ENCODE results near the gene CACNB2. TPM values are rescaled to one million over a fixed set of nuclear protein-coding genes. Genes with fewer than 3 reads are reported as not detected.

Gene CACNB2
- total RNA-seq, 1 donor from 2014 or later = 1.1 TPM

DNA sequence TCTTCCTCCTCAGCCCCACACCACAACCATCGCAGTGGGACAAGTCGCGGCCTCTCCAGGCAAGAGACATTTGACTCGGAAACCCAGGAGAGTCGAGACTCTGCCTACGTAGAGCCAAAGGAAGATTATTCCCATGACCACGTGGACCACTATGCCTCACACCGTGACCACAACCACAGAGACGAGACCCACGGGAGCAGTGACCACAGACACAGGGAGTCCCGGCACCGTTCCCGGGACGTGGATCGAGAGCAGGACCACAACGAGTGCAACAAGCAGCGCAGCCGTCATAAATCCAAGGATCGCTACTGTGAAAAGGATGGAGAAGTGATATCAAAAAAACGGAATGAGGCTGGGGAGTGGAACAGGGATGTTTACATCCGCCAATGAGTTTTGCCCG lies 399.1 kb downstream of the CACNB2 start:
- Mint-ChIP-seq H3K4me1 (ENCODE audit: low read depth) (no peaks in the 10 kb centered on the region), H3K36me3 (ENCODE audit: low read depth) (peaks cover 43% of the 10 kb centered on the region), H3K27ac (no peak overlapping the region), H3K27me3 (ENCODE audit: low read depth) (no peaks in the 10 kb centered on the region), H3K9me3 (no peaks in the 10 kb centered on the region), H3K4me3 (ENCODE audit: low read depth) (no peak overlapping the region)
- no peak for DNase-seq (ENCODE audit: low spot score)
- intact Hi-C loops (cut with micrococcal nuclease) = no loop called here

DNA sequence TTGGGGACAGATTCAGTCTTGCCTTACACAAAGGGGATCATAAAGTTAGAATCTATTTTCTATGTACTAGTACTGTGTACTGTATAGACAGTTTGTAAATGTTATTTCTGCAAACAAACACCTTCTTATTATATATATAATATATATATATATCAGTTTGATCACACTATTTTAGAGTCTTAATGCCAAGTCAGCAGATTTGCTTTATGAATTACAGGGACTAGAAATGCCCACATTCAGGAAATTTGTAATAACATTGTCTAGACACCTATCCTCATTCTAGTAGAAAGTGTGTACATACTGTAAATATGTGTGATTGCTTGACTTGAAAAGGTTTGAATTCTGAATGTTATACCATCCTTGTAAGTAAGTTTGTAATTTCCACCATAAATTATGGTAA lies 400.0 kb downstream of the CACNB2 start:
- intact Hi-C loops (cut with micrococcal nuclease) = no loop called here
- H3K36me3 Mint-ChIP-seq (ENCODE audit: low read depth) = peaks cover 37% of the 10 kb centered on the region
- DNase-seq (ENCODE audit: low spot score) = no peak
- H3K27ac Mint-ChIP-seq = no peak overlapping the region
- no peak overlapping the region for H3K4me3 Mint-ChIP-seq (ENCODE audit: low read depth)
- no peaks in the 10 kb centered on the region for H3K27me3 Mint-ChIP-seq (ENCODE audit: low read depth)
- no peaks in the 10 kb centered on the region for H3K4me1 Mint-ChIP-seq (ENCODE audit: low read depth)
- H3K9me3 Mint-ChIP-seq = no peaks in the 10 kb centered on the region

- Mint-ChIP-seq H3K27me3 (ENCODE audit: low read depth) (no peaks in the 10 kb centered on the region), H3K4me3 (ENCODE audit: low read depth) (no peak overlapping the region), H3K9me3 (no peaks in the 10 kb centered on the region), H3K27ac (no peak overlapping the region), H3K4me1 (ENCODE audit: low read depth) (no peaks in the 10 kb centered on the region), H3K36me3 (ENCODE audit: low read depth) (peaks cover 36% of the 10 kb centered on the region)
- no peak for DNase-seq (ENCODE audit: low spot score)
- intact Hi-C loops (cut with micrococcal nuclease) = no loop called here
Measured at GRCh38 chr10:18542832-18543231, 402.6 kb downstream of the CACNB2 start.

DNA sequence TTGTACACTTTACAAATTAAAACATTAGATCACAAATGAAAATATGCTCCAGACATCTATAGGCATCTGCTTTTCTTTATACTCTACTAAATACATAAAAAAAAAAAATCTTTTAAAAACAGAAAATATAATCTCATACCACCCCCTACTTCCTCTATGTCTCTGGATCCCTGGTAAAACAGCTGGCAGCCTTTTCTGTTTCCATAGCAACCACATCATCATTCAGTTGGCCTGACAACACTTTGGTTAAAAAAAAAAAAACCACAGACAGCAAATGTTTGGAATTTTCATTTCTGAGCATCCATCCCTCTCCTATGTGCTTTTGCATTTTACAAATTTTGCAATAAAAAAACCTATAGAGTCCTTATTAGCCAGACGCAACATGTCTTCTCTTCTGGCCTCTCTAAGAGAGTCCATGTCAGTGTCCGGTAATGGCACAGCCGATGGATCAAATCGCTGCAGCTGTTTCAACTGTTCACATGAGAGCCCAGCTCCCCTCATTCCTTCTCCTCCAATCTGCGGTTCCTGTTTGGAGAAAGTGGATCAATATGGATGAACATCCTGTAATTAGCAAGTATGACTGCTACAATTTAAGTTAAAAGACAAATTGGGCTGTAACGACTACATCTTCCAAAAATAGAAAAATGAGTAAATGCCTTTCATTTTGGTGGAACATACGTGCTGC lies 405.5 kb downstream of the CACNB2 start:
- Mint-ChIP-seq H3K36me3 (ENCODE audit: low read depth) (peaks cover 34% of the 10 kb centered on the region), H3K27me3 (ENCODE audit: low read depth) (no peaks in the 10 kb centered on the region)

GRCh38 chr10:18549105-18549504 lies 408.9 kb downstream of the CACNB2 start:
- intact Hi-C loops (cut with micrococcal nuclease) = no loop called here
- H3K27ac Mint-ChIP-seq = no peak overlapping the region
- H3K9me3 Mint-ChIP-seq = no peaks in the 10 kb centered on the region
- H3K4me3 Mint-ChIP-seq (ENCODE audit: low read depth) = no peak overlapping the region
- no peak for DNase-seq (ENCODE audit: low spot score)
- H3K4me1 Mint-ChIP-seq (ENCODE audit: low read depth) = no peaks in the 10 kb centered on the region
- peaks cover 25% of the 10 kb centered on the region for H3K36me3 Mint-ChIP-seq (ENCODE audit: low read depth)
- H3K27me3 Mint-ChIP-seq (ENCODE audit: low read depth) = no peaks in the 10 kb centered on the region

More for the DNA sequence above, 405.5 kb downstream of the CACNB2 start:
- Mint-ChIP-seq H3K9me3 (no peaks in the 10 kb centered on the region), H3K27ac (no peak overlapping the region), H3K4me3 (ENCODE audit: low read depth) (no peak overlapping the region), H3K4me1 (ENCODE audit: low read depth) (no peaks in the 10 kb centered on the region)
- intact Hi-C loops (cut with micrococcal nuclease) = no loop called here
- no peak for DNase-seq (ENCODE audit: low spot score)

DNA sequence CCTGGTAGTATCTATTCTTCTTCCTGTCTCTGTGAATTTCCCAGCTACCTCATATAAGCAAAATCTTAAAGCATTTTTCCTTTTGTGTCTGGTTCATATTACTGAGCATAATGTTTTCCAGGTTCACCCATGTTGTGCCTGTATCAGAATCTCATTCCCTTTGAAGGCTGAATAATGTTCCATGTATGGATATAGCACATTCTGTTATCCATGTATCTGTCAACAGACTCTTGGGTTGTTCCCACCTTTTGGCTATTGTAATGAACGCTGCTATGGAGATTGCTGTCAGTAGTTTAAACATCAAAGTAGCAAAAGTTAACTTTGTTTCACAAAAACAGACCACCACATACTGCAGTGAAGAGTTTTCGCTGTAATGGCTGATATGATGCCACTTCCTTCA lies 411.2 kb downstream of the CACNB2 start:
- Mint-ChIP-seq H3K27ac (no peak overlapping the region), H3K27me3 (ENCODE audit: low read depth) (no peaks in the 10 kb centered on the region), H3K36me3 (ENCODE audit: low read depth) (peaks cover 24% of the 10 kb centered on the region), H3K9me3 (no peaks in the 10 kb centered on the region), H3K4me3 (ENCODE audit: low read depth) (no peak overlapping the region), H3K4me1 (ENCODE audit: low read depth) (no peaks in the 10 kb centered on the region)
- intact Hi-C loops (cut with micrococcal nuclease) = no loop called here
- no peak for DNase-seq (ENCODE audit: low spot score)

DNA sequence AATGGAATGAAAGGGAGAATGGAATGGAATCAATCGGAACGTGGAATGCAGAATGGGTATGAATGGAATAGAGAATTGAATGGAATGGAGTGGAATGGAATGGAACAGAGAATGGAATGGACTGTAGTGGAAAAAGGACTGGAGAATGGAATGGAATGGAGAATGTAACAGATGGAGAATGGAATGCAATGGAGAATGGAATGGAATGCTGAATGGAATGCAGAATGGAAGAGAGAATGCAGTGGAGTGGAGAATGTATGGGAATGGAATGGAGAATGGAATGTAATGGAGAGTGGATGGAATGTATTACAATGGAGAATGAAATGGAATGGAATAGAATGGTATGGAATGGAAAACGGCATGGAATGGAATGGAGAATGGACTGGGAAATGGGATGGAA lies 414.3 kb downstream of the CACNB2 start:
- Mint-ChIP-seq H3K36me3 (ENCODE audit: low read depth) (peaks cover 9% of the 10 kb centered on the region), H3K4me3 (ENCODE audit: low read depth) (no peak overlapping the region), H3K27me3 (ENCODE audit: low read depth) (no peaks in the 10 kb centered on the region), H3K9me3 (no peaks in the 10 kb centered on the region), H3K4me1 (ENCODE audit: low read depth) (no peaks in the 10 kb centered on the region), H3K27ac (no peak overlapping the region)
- DNase-seq (ENCODE audit: low spot score) = no peak
- intact Hi-C loops (cut with micrococcal nuclease) = no loop called here

DNA sequence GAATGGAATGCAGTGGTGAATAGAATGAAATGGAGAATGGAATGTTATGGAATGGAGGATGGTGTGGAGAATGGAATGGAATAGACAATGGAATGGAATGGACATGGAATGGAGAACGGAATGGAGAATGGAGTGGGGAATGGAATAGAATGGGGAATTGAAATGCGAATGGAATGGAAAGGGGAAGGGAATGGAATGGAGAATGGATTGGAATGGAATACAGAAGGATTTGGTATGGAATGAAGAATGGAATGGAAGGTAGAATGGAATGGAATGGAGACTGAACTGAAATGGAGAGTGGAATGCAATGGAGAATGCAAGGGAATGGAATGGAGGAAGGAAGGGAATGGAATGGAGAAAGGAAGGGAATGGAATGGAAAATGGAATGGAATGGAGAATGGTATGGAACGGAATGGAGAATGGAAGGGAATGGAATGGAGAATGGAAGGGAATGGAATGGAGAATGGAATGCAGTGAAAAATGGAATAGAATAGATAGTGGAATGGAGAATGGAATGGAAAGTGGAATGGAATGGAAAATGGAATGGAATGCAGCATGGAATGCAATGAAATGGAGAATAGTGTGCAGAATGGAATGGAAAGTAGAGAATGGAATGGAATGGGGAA lies 416.4 kb downstream of the CACNB2 start:
- H3K4me1 Mint-ChIP-seq (ENCODE audit: low read depth) = no peaks in the 10 kb centered on the region
- no peak overlapping the region for H3K27ac Mint-ChIP-seq
- H3K36me3 Mint-ChIP-seq (ENCODE audit: low read depth) = peaks cover 1% of the 10 kb centered on the region
- DNase-seq (ENCODE audit: low spot score) = no peak
- H3K27me3 Mint-ChIP-seq (ENCODE audit: low read depth) = no peaks in the 10 kb centered on the region
- H3K4me3 Mint-ChIP-seq (ENCODE audit: low read depth) = no peak overlapping the region
- no peaks in the 10 kb centered on the region for H3K9me3 Mint-ChIP-seq
- intact Hi-C loops (cut with micrococcal nuclease) = no loop called here

GRCh38 chr10:18557960-18558359 lies 417.7 kb downstream of the CACNB2 start:
- Mint-ChIP-seq H3K9me3 (no peaks in the 10 kb centered on the region), H3K4me1 (ENCODE audit: low read depth) (no peaks in the 10 kb centered on the region), H3K27me3 (ENCODE audit: low read depth) (no peaks in the 10 kb centered on the region), H3K27ac (no peak overlapping the region), H3K36me3 (ENCODE audit: low read depth) (no peaks in the 10 kb centered on the region), H3K4me3 (ENCODE audit: low read depth) (no peak overlapping the region)
- no peak for DNase-seq (ENCODE audit: low spot score)
- intact Hi-C loops (cut with micrococcal nuclease) = no loop called here

GRCh38 chr10:18561861-18562551 lies 421.8 kb downstream of the CACNB2 start:
- Mint-ChIP-seq H3K27me3 (ENCODE audit: low read depth) (no peaks in the 10 kb centered on the region), H3K27ac (no peak overlapping the region), H3K4me3 (ENCODE audit: low read depth) (no peak overlapping the region), H3K36me3 (ENCODE audit: low read depth) (no peaks in the 10 kb centered on the region), H3K4me1 (ENCODE audit: low read depth) (no peaks in the 10 kb centered on the region), H3K9me3 (no peaks in the 10 kb centered on the region)
- intact Hi-C loops (cut with micrococcal nuclease) = no loop called here
- DNase-seq (ENCODE audit: low spot score) = no peak

DNA sequence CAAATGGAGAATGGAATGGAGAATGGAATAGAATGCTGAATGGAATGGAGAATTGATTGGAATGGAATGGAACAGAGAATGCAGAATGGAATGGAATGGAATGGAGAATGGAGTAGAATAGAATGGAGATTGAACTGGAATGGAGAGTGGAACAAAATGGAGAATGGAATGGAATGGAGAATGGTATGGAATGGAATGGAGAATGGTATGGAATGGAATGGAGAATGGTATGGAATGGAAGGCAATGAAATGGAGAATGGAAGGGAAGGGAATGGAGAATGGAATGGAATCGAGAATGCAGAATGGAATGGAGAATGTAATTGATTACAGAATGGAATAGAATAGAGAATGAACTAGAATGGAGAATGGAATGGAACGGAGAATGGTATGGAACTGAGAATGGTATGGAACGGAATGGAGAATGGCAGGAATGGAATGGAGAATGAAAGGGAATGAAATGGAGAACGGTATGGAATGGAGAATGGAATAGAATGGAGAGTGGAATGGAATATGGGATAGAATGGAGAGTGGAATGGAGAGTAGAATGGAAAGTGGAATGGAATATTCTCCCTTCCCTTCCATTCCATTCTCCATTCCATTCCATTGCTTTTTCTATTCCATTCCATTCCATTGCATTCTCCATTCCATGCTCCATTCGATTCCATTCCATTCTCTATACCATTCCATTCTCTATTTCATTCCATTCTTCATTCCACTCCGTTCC lies 422.9 kb downstream of the CACNB2 start:
- Mint-ChIP-seq H3K4me1 (ENCODE audit: low read depth) (no peaks in the 10 kb centered on the region), H3K27ac (no peak overlapping the region), H3K9me3 (no peaks in the 10 kb centered on the region), H3K4me3 (ENCODE audit: low read depth) (no peak overlapping the region), H3K36me3 (ENCODE audit: low read depth) (no peaks in the 10 kb centered on the region), H3K27me3 (ENCODE audit: low read depth) (no peaks in the 10 kb centered on the region)
- DNase-seq (ENCODE audit: low spot score) = no peak
- intact Hi-C loops (cut with micrococcal nuclease) = no loop called here

DNA sequence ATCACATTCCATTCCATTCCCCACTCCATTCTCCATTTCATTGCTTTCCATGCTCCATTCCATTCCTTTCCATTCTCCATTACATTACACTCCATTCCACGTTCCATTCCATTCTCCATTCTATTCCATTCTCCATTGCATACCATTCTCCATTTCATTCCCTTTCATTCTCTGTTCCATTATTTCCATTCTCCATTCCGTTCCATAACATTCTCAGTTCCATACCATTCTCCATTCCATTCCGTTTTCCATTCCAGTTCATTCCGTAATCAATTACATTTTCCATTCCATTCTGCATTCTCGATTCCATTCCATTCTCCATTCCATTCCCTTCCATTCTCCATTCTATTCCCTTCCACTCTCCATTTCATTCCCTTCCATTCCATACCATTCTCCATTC lies 424.8 kb downstream of the CACNB2 start:
- no peak overlapping the region for H3K4me3 Mint-ChIP-seq (ENCODE audit: low read depth)
- H3K27me3 Mint-ChIP-seq (ENCODE audit: low read depth) = no peaks in the 10 kb centered on the region
- H3K36me3 Mint-ChIP-seq (ENCODE audit: low read depth) = no peaks in the 10 kb centered on the region
- H3K27ac Mint-ChIP-seq = no peak overlapping the region
- H3K9me3 Mint-ChIP-seq = no peaks in the 10 kb centered on the region
- intact Hi-C loops (cut with micrococcal nuclease) = no loop called here
- no peak for DNase-seq (ENCODE audit: low spot score)
- no peaks in the 10 kb centered on the region for H3K4me1 Mint-ChIP-seq (ENCODE audit: low read depth)

DNA sequence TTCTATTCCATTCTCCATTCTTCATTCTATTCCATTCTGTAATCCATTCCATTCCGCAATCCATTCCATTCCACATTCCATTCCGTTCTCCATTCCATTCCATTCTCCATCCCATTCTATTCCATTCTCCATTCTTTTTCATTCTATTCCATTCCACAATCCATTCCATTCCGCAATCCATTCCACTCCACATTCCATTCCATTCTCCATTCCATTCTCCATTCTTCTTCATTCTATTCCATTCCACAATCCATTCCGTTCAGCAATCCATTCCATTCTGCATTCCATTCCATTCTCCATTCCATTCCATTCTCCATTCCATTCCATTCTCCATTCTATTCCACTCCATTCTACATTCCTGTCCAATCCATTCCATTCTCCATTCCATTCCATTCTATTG lies 426.0 kb downstream of the CACNB2 start:
- DNase-seq (ENCODE audit: low spot score) = no peak
- H3K4me1 Mint-ChIP-seq (ENCODE audit: low read depth) = no peaks in the 10 kb centered on the region
- no peaks in the 10 kb centered on the region for H3K36me3 Mint-ChIP-seq (ENCODE audit: low read depth)
- H3K27ac Mint-ChIP-seq = no peak overlapping the region
- H3K27me3 Mint-ChIP-seq (ENCODE audit: low read depth) = no peaks in the 10 kb centered on the region
- H3K9me3 Mint-ChIP-seq = no peaks in the 10 kb centered on the region
- H3K4me3 Mint-ChIP-seq (ENCODE audit: low read depth) = no peak overlapping the region
- intact Hi-C loops (cut with micrococcal nuclease) = no loop called here
